ENCODE results near the gene CCDC157. TPM values are rescaled to one million over a fixed set of nuclear protein-coding genes. Genes with fewer than 3 reads are reported as not detected.

CCDC157 gene
- total and polyA plus RNA-seq, 10 of the 15 experiments (the other 5 are each of a cell fraction or from before 2014, with no cell fraction given) = 0.10 to 2.8 (median 1.2) TPM

GRCh38 chr22:30404307-30404706 is 47.5 kb downstream of the CCDC157 start:
- ChIA-PET POLR2A (interaction anchor here (0.9 to 2.9 kb wide), 2 partner anchors 8 to 18 kb away, joined by 3 to 10 read pairs; no protein-coding TSS in a partner anchor), RAD21 (ENCODE audit: unreplicated experiment) (no interaction called here), CTCF (interaction anchor here (2.7 kb wide), 1 partner anchor 11 kb away, joined by 12 read pairs; no protein-coding TSS in a partner anchor), SMC1A (ENCODE audit: uncharacterized antibody, unreplicated experiment) (no interaction called here)
- no peak for ATAC-seq
- Histone ChIP-seq H4K20me1 (ENCODE audit: control insufficient read depth, insufficient read depth) (no peaks in the 10 kb centered on the region), H3K79me2 (ENCODE audit: control insufficient read depth, insufficient read depth, low read length) (no peaks in the 10 kb centered on the region), H3K4me3 (no peak overlapping the region), H3K4me1 (ENCODE audit: control insufficient read depth, insufficient read depth, low read length) (0 out of 2 replicates have a peak, but pooled peaks cover 5% of the 10 kb centered on the region), H3K36me3 (ENCODE audit: control insufficient read depth in 2 of 2, insufficient read depth in 2 of 2, low read length in 1 of 2) (no peaks in the 10 kb centered on the region; a peak in 1 of 4 replicates), H3K9me3 (replicated peaks; ENCODE audit: control insufficient read depth, insufficient read depth, low read length) (no peaks in the 10 kb centered on the region), H3K4me2 (ENCODE audit: control insufficient read depth, insufficient read depth) (no peak overlapping the region), H2AFZ (ENCODE audit: control insufficient read depth, low read depth, low read length) (no peak overlapping the region), H3K27ac (ENCODE audit: control insufficient read depth, insufficient read depth) (no peak overlapping the region), H3K9ac (ENCODE audit: control insufficient read depth, insufficient read depth, low read length) (no peak overlapping the region), H3K27me3 (replicated peaks in 1 of 2; ENCODE audit: control insufficient read depth in 2 of 2, insufficient read depth in 2 of 2, low read length in 1 of 2) (no peaks in the 10 kb centered on the region)
- no peak for FAIRE-seq
- BruUV-seq (replicated peaks) = no TSS peak
- WGBS (ENCODE audit: insufficient coverage, insufficient replicate concordance, low lambda C conversion rate, missing lambda C conversion rate) = 78% methylated on average over 6 of the region's 6 CpGs
- intact Hi-C loops (cut with micrococcal nuclease; ENCODE audit: unreplicated experiment) = no loop called here
- DNase-seq (ENCODE audit: low read depth, low spot score) = no peak
- in situ Hi-C loops (cut with MboI) = no loop called here
- TF ChIP-seq RFX5 (IDR thresholded peaks at IDR 0.05; ENCODE audit: low read depth, low read length) (no peak), STAT1 (conservative IDR thresholded peaks at IDR 0.05) (no peak), SMAD1 (IDR thresholded peaks at IDR 0.05; ENCODE audit: low read depth, partially characterized antibody) (no peak), ZNF622 (IDR thresholded peaks at IDR 0.05) (no peak), EP300 (IDR thresholded peaks at IDR 0.05; ENCODE audit: borderline replicate concordance in 1 of 2, control insufficient read depth in 1 of 2, low read depth in 2 of 2, low read length in 2 of 2) (no peak), DPF2 (IDR thresholded peaks at IDR 0.05) (no peak), SMC3 (IDR thresholded peaks at IDR 0.05; ENCODE audit: borderline replicate concordance, low read length) (no peak), TCF3 (IDR thresholded peaks at IDR 0.05; ENCODE audit: borderline replicate concordance, insufficient read depth, low read depth, low read length) (no peak), ZBTB33 (IDR thresholded peaks at IDR 0.05) (no peak), JUNB (IDR thresholded peaks at IDR 0.05) (no peak)
